Ishikawa (cell line): ENCODE results near the gene PILRA.

Source experiments
- CEBPB ChIP-seq: IDR thresholded peaks from 2 replicates; pipeline ENCODE4 v1.6.1; 2012
- CREB1 ChIP-seq: IDR thresholded peaks from 2 replicates; pipeline ENCODE4 v1.6.1; 2012; ENCODE audit warnings: low read depth
- EGR1 ChIP-seq: IDR thresholded peaks from 2 replicates; pipeline ENCODE4 v1.6.1; 2012
- EP300 ChIP-seq: IDR thresholded peaks from 2 replicates; pipeline ENCODE4 v1.6.1; 2012; ENCODE audit warnings: borderline replicate concordance
- FOXM1 ChIP-seq: IDR thresholded peaks from 2 replicates; pipeline ENCODE4 v1.6.1; 2012; ENCODE audit warnings: low read depth, borderline replicate concordance
- NFIC ChIP-seq: IDR thresholded peaks from 2 replicates; pipeline ENCODE4 v1.6.1; 2012
- RAD21 ChIP-seq: IDR thresholded peaks from 2 replicates; pipeline ENCODE4 v1.6.1; 2012; ENCODE audit warnings: low read depth
- TAF1 ChIP-seq: IDR thresholded peaks from 2 replicates; pipeline ENCODE4 v1.6.1; 2012; ENCODE audit warnings: low read depth, mild to moderate bottlenecking
- TCF12 ChIP-seq: IDR thresholded peaks from 2 replicates; pipeline ENCODE4 v1.6.1; 2012; ENCODE audit warnings: low read depth
- TEAD4 ChIP-seq: IDR thresholded peaks from 2 replicates; pipeline ENCODE4 v1.6.1; 2012
- YY1 ChIP-seq: IDR thresholded peaks from 2 replicates; pipeline ENCODE4 v1.6.1; 2012; ENCODE audit warnings: low read depth
- ZBTB7A ChIP-seq: IDR thresholded peaks from 2 replicates; pipeline ENCODE4 v1.6.1; 2012; ENCODE audit warnings: low read depth
- TF ChIP-seq, protein P1 (sequence below): IDR thresholded peaks from 2 replicates; pipeline ENCODE4 v1.6.1; 2012
- TF ChIP-seq, protein P2 (sequence below): IDR thresholded peaks from 2 replicates; pipeline ENCODE4 v1.6.1; 2012; ENCODE audit warnings: low read depth, mild to moderate bottlenecking
- TF ChIP-seq, protein P3 (sequence below): IDR thresholded peaks from 2 replicates; pipeline ENCODE4 v1.6.1; 2012

PILRA gene

DNA sequence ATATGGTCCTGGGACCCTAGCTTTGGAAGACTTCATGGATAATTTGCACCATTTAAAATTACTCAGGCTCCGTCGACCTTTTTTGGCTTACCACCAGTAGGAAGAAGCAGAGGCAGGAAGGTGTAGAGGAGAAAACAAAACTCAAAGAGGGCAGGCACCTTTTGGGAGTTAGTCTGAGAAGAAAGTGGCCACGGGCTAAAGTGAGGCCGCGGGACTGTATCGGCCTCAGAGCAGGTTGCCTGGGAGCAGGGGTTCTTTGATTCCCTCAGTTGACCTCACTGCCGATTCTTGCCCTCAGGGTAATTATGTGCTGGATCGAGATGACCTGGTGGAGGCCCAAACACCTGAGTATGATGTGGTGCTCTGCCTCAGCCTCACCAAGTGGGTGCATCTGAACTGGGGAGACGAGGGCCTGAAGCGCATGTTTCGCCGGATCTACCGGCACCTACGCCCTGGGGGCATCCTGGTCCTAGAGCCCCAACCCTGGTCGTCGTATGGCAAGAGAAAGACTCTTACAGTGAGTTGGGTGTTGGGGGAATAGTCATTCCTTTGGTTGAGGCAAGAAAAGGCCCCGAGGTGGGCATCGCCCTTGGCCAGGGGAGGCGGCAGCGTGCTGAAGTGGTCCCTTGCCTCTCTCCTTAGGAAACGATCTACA, 59.5 kb downstream of the PILRA start:
- TF ChIP-seq EGR1 (no peak), CEBPB (no peak), TCF12 (no peak), RAD21 (no peak), CREB1 (no peak)
- TF ChIP-seq, protein P1, sequence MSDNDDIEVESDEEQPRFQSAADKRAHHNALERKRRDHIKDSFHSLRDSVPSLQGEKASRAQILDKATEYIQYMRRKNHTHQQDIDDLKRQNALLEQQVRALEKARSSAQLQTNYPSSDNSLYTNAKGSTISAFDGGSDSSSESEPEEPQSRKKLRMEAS = no peak

- no peak for TF ChIP-seq CEBPB
- TF ChIP-seq CREB1 = no peak
- TF ChIP-seq TCF12 = no peak
Observed at GRCh38 chr7:100433276-100433591, 59.9 kb downstream of the PILRA start.

DNA sequence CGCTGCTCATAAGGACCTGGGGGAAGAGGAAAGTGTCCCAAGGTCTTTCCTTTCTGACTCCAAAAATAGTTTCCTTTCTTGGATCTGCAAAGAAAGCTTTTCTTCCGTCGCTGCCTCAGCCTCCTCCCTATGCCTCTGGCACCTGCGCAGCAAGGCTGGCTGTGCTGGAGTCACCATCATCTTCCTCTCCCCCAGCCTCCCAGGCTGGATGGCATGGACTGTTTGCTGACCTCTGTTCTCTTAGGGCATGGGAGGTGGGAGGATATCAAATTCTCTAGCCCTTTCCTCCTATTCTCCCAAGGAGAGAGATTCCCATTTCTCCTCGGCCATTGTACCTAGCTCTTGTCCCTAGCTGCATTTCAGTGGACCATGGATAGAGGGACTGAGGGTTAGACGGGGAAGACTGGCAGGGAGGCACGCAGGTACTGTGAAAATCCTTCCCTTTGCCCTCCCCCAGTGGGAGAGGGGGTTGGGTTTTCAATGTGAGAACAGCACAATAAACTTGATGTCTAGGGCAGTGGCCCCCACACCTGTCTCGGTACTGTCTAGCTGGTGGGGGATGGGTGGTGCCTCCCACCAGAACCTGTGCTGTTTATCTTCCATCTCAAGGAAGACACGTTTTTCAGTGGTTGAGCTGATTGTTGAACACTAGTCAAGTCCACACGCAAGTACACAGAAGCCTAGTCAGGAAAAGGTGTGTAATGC, 60.5 kb downstream of the PILRA start:
- no peak for TF ChIP-seq YY1
- no peak for TF ChIP-seq ZBTB7A
- TF ChIP-seq FOXM1 = no peak
- TF ChIP-seq, protein P2, sequence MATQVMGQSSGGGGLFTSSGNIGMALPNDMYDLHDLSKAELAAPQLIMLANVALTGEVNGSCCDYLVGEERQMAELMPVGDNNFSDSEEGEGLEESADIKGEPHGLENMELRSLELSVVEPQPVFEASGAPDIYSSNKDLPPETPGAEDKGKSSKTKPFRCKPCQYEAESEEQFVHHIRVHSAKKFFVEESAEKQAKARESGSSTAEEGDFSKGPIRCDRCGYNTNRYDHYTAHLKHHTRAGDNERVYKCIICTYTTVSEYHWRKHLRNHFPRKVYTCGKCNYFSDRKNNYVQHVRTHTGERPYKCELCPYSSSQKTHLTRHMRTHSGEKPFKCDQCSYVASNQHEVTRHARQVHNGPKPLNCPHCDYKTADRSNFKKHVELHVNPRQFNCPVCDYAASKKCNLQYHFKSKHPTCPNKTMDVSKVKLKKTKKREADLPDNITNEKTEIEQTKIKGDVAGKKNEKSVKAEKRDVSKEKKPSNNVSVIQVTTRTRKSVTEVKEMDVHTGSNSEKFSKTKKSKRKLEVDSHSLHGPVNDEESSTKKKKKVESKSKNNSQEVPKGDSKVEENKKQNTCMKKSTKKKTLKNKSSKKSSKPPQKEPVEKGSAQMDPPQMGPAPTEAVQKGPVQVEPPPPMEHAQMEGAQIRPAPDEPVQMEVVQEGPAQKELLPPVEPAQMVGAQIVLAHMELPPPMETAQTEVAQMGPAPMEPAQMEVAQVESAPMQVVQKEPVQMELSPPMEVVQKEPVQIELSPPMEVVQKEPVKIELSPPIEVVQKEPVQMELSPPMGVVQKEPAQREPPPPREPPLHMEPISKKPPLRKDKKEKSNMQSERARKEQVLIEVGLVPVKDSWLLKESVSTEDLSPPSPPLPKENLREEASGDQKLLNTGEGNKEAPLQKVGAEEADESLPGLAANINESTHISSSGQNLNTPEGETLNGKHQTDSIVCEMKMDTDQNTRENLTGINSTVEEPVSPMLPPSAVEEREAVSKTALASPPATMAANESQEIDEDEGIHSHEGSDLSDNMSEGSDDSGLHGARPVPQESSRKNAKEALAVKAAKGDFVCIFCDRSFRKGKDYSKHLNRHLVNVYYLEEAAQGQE = no peak

GRCh38 chr7:100434297-100435144, 61.2 kb downstream of the PILRA start:
- no peak for TF ChIP-seq EGR1
- no peak for TF ChIP-seq CREB1
- TF ChIP-seq FOXM1 = no peak
- no peak for TF ChIP-seq CEBPB
- no peak for TF ChIP-seq YY1
- no peak for TF ChIP-seq TEAD4
- no peak for TF ChIP-seq RAD21
- TF ChIP-seq ZBTB7A = no peak

- TF ChIP-seq EGR1 (no peak; the same call in 1 of the 2 replicates), FOXM1 (no peak), EP300 (0 out of 2 replicates have a peak, but pooled peaks have one; percentile 14), YY1 (peak; percentile 14; the same call in 1 of the 2 replicates), CEBPB (no peak), TCF12 (peak; percentile 53; the same call in 1 of the 2 replicates), RAD21 (no peak), ZBTB7A (no peak), TEAD4 (peak; percentile 44), CREB1 (no peak), TAF1 (no peak; the same call in 1 of the 2 replicates), NFIC (peak; percentile 38; the same call in 1 of the 2 replicates)
- TF ChIP-seq, protein P2 = no peak
- TF ChIP-seq, protein P1 = peak; percentile 77
- TF ChIP-seq, protein P3, sequence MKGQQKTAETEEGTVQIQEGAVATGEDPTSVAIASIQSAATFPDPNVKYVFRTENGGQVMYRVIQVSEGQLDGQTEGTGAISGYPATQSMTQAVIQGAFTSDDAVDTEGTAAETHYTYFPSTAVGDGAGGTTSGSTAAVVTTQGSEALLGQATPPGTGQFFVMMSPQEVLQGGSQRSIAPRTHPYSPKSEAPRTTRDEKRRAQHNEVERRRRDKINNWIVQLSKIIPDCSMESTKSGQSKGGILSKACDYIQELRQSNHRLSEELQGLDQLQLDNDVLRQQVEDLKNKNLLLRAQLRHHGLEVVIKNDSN = no peak
Observed at GRCh38 chr7:100435401-100436304, 62.4 kb downstream of the PILRA start.
